ENCODE data around the gene ZNF503. TPM values are rescaled to one million over a fixed set of nuclear protein-coding genes. Genes with fewer than 3 reads are reported as not detected.

The ZNF503 gene
- total and polyA plus RNA-seq, 2 of the 8 experiments (the other 6 are each of a cell fraction or from before 2014, with no cell fraction given), result 0.03 to 0.13 TPM

DNA sequence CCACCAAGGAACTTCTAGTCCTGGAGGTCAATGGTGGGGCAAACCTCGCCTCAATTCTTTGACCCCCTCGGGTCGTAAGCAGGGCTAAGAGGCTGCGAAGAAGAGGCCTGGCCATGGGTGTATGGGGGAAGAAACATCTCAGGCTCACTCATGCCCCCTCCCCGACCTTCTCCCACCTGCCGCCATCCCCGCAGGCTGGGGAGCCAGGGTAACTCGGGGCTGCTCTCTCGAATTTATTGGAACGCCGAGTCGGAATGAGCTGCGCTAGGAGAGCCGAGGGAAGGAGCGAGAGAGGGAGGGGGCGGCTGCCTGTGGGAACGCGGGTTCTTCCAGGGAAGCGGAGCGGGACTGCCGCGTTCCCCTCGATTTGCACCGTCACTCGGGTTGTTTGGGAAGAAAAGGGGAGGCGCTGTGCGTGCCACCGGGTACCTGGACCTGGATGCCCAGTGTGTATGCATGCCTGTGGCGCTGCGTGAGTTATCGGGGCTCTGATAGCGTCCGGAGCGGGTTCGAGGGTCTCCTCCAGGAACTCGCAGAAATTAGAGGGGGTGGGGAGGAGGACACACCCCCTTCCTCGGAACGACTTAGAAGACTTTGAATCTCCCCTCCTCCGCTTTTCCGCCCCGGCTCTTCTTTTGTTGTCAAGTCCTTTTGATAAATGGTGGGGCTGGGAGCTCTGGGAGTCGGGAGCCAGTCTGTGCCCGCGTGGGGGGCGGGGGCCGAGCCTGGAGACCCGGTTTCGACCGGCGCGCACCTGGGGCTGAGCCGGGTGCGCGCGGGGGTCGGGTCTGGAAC, 1.8 kb upstream of the ZNF503 start (continued):
- TF ChIP-seq JUND (IDR thresholded peaks at IDR 0.05; ENCODE audit: low read length) (no peak), CBX8 (IDR thresholded peaks at IDR 0.05; ENCODE audit: borderline replicate concordance, low read depth, low read length) (no peak), SUZ12 (IDR thresholded peaks at IDR 0.05; ENCODE audit: low read length) (peak; percentile 11; the same call in 1 of the 2 replicates), SP4 (IDR thresholded peaks at IDR 0.05; ENCODE audit: low read length) (no peak), RNF2 (IDR thresholded peaks at IDR 0.05; ENCODE audit: borderline replicate concordance, low read depth, low read length, missing control alignments, poor library complexity, severe bottlenecking) (peak; percentile 59), RXRA (IDR thresholded peaks at IDR 0.05; ENCODE audit: insufficient read depth, low read depth, low read length) (no peak), CHD2 (IDR thresholded peaks at IDR 0.05; ENCODE audit: low read length) (no peak), SIRT6 (IDR thresholded peaks at IDR 0.05; ENCODE audit: low read length) (no peak), SP1 (IDR thresholded peaks at IDR 0.05; ENCODE audit: low read depth, low read length) (no peak), CEBPB (IDR thresholded peaks at IDR 0.05; ENCODE audit: low read depth, low read length) (no peak), TCF12 (IDR thresholded peaks at IDR 0.05; ENCODE audit: low read depth, low read length) (0 out of 2 replicates have a peak, but pooled peaks have one; percentile 35), SAP30 (IDR thresholded peaks at IDR 0.05; ENCODE audit: insufficient read depth, insufficient replicate concordance, low read length) (no peak), CREB1 (IDR thresholded peaks at IDR 0.05) (no peak; the same call in 1 of the 2 replicates), KDM4A (IDR thresholded peaks at IDR 0.05; ENCODE audit: low read depth, low read length, severe bottlenecking) (peak; percentile 14)
- TF ChIP-seq, protein P1, sequence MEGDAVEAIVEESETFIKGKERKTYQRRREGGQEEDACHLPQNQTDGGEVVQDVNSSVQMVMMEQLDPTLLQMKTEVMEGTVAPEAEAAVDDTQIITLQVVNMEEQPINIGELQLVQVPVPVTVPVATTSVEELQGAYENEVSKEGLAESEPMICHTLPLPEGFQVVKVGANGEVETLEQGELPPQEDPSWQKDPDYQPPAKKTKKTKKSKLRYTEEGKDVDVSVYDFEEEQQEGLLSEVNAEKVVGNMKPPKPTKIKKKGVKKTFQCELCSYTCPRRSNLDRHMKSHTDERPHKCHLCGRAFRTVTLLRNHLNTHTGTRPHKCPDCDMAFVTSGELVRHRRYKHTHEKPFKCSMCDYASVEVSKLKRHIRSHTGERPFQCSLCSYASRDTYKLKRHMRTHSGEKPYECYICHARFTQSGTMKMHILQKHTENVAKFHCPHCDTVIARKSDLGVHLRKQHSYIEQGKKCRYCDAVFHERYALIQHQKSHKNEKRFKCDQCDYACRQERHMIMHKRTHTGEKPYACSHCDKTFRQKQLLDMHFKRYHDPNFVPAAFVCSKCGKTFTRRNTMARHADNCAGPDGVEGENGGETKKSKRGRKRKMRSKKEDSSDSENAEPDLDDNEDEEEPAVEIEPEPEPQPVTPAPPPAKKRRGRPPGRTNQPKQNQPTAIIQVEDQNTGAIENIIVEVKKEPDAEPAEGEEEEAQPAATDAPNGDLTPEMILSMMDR (IDR thresholded peaks at IDR 0.05; ENCODE audit: control extremely low read depth in 1 of 3, insufficient read depth in 1 of 3, low read depth in 1 of 3, low read length in 3 of 3), result no peak
- TF ChIP-seq, protein P2, sequence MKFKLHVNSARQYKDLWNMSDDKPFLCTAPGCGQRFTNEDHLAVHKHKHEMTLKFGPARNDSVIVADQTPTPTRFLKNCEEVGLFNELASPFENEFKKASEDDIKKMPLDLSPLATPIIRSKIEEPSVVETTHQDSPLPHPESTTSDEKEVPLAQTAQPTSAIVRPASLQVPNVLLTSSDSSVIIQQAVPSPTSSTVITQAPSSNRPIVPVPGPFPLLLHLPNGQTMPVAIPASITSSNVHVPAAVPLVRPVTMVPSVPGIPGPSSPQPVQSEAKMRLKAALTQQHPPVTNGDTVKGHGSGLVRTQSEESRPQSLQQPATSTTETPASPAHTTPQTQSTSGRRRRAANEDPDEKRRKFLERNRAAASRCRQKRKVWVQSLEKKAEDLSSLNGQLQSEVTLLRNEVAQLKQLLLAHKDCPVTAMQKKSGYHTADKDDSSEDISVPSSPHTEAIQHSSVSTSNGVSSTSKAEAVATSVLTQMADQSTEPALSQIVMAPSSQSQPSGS (IDR thresholded peaks at IDR 0.05; ENCODE audit: low read length), result no peak
